ENCODE data around the gene TSBP1.
A peak's percentile ranks its signal among the peaks of the same experiment; 100 is the strongest.

TSBP1 gene

GRCh38 chr6:32244946-32245398, 126.7 kb downstream of the TSBP1 start:
- H3K36me3 ChIP-seq (replicated peaks; ENCODE audit: low read depth, low read length) = no peaks in the 10 kb centered on the region
- H3K9ac ChIP-seq (ENCODE audit: low read length) = peak overlapping the region; percentile 53
- no peak overlapping the region for H3K27ac ChIP-seq (ENCODE audit: low read length)
- no peaks in the 10 kb centered on the region for H3K9me3 ChIP-seq (ENCODE audit: insufficient read depth, low read length)
- H2AFZ ChIP-seq (ENCODE audit: low read depth, low read length) = peak overlapping the region; percentile 90
- no peaks in the 10 kb centered on the region for H3K79me2 ChIP-seq (ENCODE audit: low read length)
- H4K20me1 ChIP-seq (ENCODE audit: insufficient read depth, low read length) = no peaks in the 10 kb centered on the region
- TF ChIP-seq EZH2phosphoT487 (IDR thresholded peaks at IDR 0.05; ENCODE audit: low read depth) = no peak
- TF ChIP-seq CTCF (IDR thresholded peaks at IDR 0.05; ENCODE audit: low read depth, low read length) = peak; percentile 82
- peak overlapping the region; percentile 83 for H3K4me2 ChIP-seq (ENCODE audit: low read length)
- H3K4me1 ChIP-seq (ENCODE audit: low read length) = peaks cover 25% of the 10 kb centered on the region
- H3K4me3 ChIP-seq (ENCODE audit: low read length) = peak overlapping the region; percentile 78
- no peaks in the 10 kb centered on the region for H3K27me3 ChIP-seq (ENCODE audit: low read depth, low read length)

GRCh38 chr6:32244270-32244669, 127.4 kb downstream of the TSBP1 start:
- H4K20me1 ChIP-seq (ENCODE audit: insufficient read depth, low read length) = no peaks in the 10 kb centered on the region
- no peaks in the 10 kb centered on the region for H3K27me3 ChIP-seq (ENCODE audit: low read depth, low read length)
- no peaks in the 10 kb centered on the region for H3K79me2 ChIP-seq (ENCODE audit: low read length)
- no peaks in the 10 kb centered on the region for H3K9me3 ChIP-seq (ENCODE audit: insufficient read depth, low read length)
- H3K36me3 ChIP-seq (replicated peaks; ENCODE audit: low read depth, low read length) = no peaks in the 10 kb centered on the region
- no peak for TF ChIP-seq EZH2phosphoT487 (IDR thresholded peaks at IDR 0.05; ENCODE audit: low read depth)
- no peak for TF ChIP-seq CTCF (IDR thresholded peaks at IDR 0.05; ENCODE audit: low read depth, low read length)
- H3K27ac ChIP-seq (ENCODE audit: low read length) = no peak overlapping the region
- no peak overlapping the region; the same call in 1 of the 2 replicates for H3K9ac ChIP-seq (ENCODE audit: low read length)
- H3K4me3 ChIP-seq (ENCODE audit: low read length) = peak overlapping the region; percentile 78
- no peak overlapping the region for H2AFZ ChIP-seq (ENCODE audit: low read depth, low read length)
- H3K4me1 ChIP-seq (ENCODE audit: low read length) = peaks cover 29% of the 10 kb centered on the region
- H3K4me2 ChIP-seq (ENCODE audit: low read length) = peak overlapping the region; percentile 83

Data from OCI-LY3 (cell line).